ENCODE results near the gene CNTNAP2. TPM values are rescaled to one million over a fixed set of nuclear protein-coding genes. Genes with fewer than 3 reads are reported as not detected.

The CNTNAP2 gene
- total RNA-seq, 1 experiment from 2014 or later = 0.03 TPM

- Histone ChIP-seq H3K4me1 (ENCODE audit: control insufficient read depth, insufficient read depth, low read length) (no peaks in the 10 kb centered on the region), H3K4me3 (ENCODE audit: low read depth in 2 of 2, low read length in 2 of 2) (no peak overlapping the region), H3K27ac (ENCODE audit: low read length) (no peak overlapping the region), H3K36me3 (ENCODE audit: control insufficient read depth, insufficient read depth, low read length) (no peaks in the 10 kb centered on the region), H3K27me3 (ENCODE audit: control insufficient read depth, insufficient read depth, low read length) (no peaks in the 10 kb centered on the region), H3K9me3 (ENCODE audit: control insufficient read depth, insufficient read depth, low read depth, low read length) (no peaks in the 10 kb centered on the region)
- ATAC-seq = no peak
- BruUV-seq (replicated peaks) = no TSS peak
- DNase-seq (ENCODE audit: low read depth, low spot score) = no peak
- in situ Hi-C loops (cut with HindIII; ENCODE audit: low pct_unique_long_range_greater_than_20kb, low sequenced_read_pairs) (no loop called here), intact Hi-C loops (cut with micrococcal nuclease; ENCODE audit: unreplicated experiment) (no loop called here)
- TF ChIP-seq SIN3A (IDR thresholded peaks at IDR 0.05; ENCODE audit: borderline replicate concordance, insufficient read depth, low read depth, low read length) (no peak), TCF7L2 (IDR thresholded peaks at IDR 0.05; ENCODE audit: low read depth, low read length) (no peak), REST (IDR thresholded peaks at IDR 0.05; ENCODE audit: insufficient read depth in 1 of 2, low read depth in 2 of 2, low read length in 1 of 2) (no peak), CTCF (IDR thresholded peaks at IDR 0.05) (no peak), POLR2AphosphoS5 (IDR thresholded peaks at IDR 0.05; ENCODE audit: low read depth, low read length) (no peak)
- ChIA-PET POLR2A (no interaction called here), CTCF (no interaction called here)
Observed at GRCh38 chr7:148104924-148105323, 1988.3 kb downstream of the CNTNAP2 start.

GRCh38 chr7:148105853-148106252, 1989.3 kb downstream of the CNTNAP2 start:
- Histone ChIP-seq H3K27ac (ENCODE audit: low read length) (no peak overlapping the region), H3K4me3 (ENCODE audit: low read depth in 2 of 2, low read length in 2 of 2) (no peak overlapping the region), H3K4me1 (ENCODE audit: control insufficient read depth, insufficient read depth, low read length) (no peaks in the 10 kb centered on the region), H3K27me3 (ENCODE audit: control insufficient read depth, insufficient read depth, low read length) (no peaks in the 10 kb centered on the region), H3K36me3 (ENCODE audit: control insufficient read depth, insufficient read depth, low read length) (no peaks in the 10 kb centered on the region), H3K9me3 (ENCODE audit: control insufficient read depth, insufficient read depth, low read depth, low read length) (no peaks in the 10 kb centered on the region)
- in situ Hi-C loops (cut with HindIII; ENCODE audit: low pct_unique_long_range_greater_than_20kb, low sequenced_read_pairs) = no loop called here
- intact Hi-C loops (cut with micrococcal nuclease; ENCODE audit: unreplicated experiment) = no loop called here
- ChIA-PET POLR2A (no interaction called here), CTCF (no interaction called here)
- no peak for DNase-seq (ENCODE audit: low read depth, low spot score)
- BruUV-seq (replicated peaks) = no TSS peak
- ATAC-seq = no peak
- TF ChIP-seq CTCF (IDR thresholded peaks at IDR 0.05) (no peak), POLR2AphosphoS5 (IDR thresholded peaks at IDR 0.05; ENCODE audit: low read depth, low read length) (no peak), TCF7L2 (IDR thresholded peaks at IDR 0.05; ENCODE audit: low read depth, low read length) (no peak)
